SK-N-SH treated with all-trans-retinoic acid at 6 μM for 48 hours (cell line): ENCODE data around the gene EIF1B.

ENCODE experiments used
- ATAC-seq: fragments of 200-7000 bp; cut with Tn5 transposase; 3 replicates; pipeline ENCODE4 v1.9.1; 2020; ENCODE audit warnings: mild to moderate bottlenecking, moderate library complexity
- BACH2 ChIP-seq: fragments of 250-450 bp; sonication (Bioruptor Pico); IDR thresholded peaks from 2 replicates; pipeline ENCODE4 v1.9.0; 2021; ENCODE audit warnings: mild to moderate bottlenecking, borderline replicate concordance
- ESRRG ChIP-seq: fragments of 250-450 bp; sonication (Bioruptor Pico); IDR thresholded peaks from 2 replicates; pipeline ENCODE4 v1.6.1; 2021; ENCODE audit warnings: mild to moderate bottlenecking
- GLIS3 ChIP-seq: fragments of 250-450 bp; sonication (Bioruptor Pico); IDR thresholded peaks from 2 replicates; pipeline ENCODE4 v1.5.0; 2020; ENCODE audit warnings: mild to moderate bottlenecking, moderate library complexity
- RARB ChIP-seq: fragments of 250-450 bp; sonication (Bioruptor Pico); IDR thresholded peaks from 2 replicates; pipeline ENCODE4 v1.8.0; 2021; ENCODE audit warnings: mild to moderate bottlenecking, moderate library complexity
- SNAI2 ChIP-seq: fragments of 250-450 bp; sonication (Bioruptor Pico); IDR thresholded peaks from 2 replicates; pipeline ENCODE4 v1.5.0; 2020; ENCODE audit warnings: mild to moderate bottlenecking, moderate library complexity
- ZC3H10 ChIP-seq: fragments of 250-450 bp; sonication (Bioruptor Pico); IDR thresholded peaks from 2 replicates; pipeline ENCODE4 v1.5.1; 2021; ENCODE audit warnings: mild to moderate bottlenecking, moderate library complexity
- ZFP3 ChIP-seq: fragments of 250-450 bp; sonication (Bioruptor Pico); IDR thresholded peaks from 2 replicates; pipeline ENCODE4 v1.5.0; 2020; ENCODE audit warnings: mild to moderate bottlenecking, moderate library complexity
- TF ChIP-seq, protein P1 (sequence below): fragments of 250-450 bp; sonication (Bioruptor Pico); IDR thresholded peaks from 2 replicates; pipeline ENCODE4 v1.8.0; 2021; ENCODE audit warnings: low read depth, mild to moderate bottlenecking, moderate library complexity, borderline replicate concordance

EIF1B gene

DNA sequence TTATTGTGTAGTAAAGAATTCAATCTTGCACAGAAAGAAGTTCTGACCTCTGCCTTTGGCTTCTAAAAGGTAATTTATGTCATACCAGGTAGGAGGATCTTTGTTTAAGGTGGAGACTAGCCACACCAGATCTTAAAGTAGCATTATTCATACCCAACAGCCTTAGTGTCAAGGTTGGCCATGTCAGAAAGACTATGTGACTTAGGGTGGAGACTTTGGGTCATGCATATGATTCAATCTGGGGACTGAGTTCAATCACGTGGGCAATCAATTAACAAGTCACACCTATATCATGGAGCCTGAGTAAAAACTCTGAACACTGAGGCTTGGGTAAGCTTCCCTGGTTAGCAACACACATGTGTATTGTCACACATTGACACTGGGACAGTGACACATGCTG is 48.9 kb downstream of the EIF1B start:
- TF ChIP-seq ESRRG (CRISPR knock-in tag) (no peak), ZC3H10 (CRISPR knock-in tag) (no peak), BACH2 (CRISPR knock-in tag) (no peak), GLIS3 (CRISPR knock-in tag) (no peak), SNAI2 (CRISPR knock-in tag) (no peak), RARB (no peak), ZFP3 (CRISPR knock-in tag) (no peak)
- TF ChIP-seq, protein P1, sequence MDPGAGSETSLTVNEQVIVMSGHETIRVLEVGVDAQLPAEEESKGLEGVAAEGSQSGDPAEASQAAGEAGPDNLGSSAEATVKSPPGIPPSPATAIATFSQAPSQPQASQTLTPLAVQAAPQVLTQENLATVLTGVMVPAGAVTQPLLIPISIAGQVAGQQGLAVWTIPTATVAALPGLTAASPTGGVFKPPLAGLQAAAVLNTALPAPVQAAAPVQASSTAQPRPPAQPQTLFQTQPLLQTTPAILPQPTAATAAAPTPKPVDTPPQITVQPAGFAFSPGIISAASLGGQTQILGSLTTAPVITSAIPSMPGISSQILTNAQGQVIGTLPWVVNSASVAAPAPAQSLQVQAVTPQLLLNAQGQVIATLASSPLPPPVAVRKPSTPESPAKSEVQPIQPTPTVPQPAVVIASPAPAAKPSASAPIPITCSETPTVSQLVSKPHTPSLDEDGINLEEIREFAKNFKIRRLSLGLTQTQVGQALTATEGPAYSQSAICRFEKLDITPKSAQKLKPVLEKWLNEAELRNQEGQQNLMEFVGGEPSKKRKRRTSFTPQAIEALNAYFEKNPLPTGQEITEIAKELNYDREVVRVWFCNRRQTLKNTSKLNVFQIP (CRISPR knock-in tag): no peak
- ATAC-seq: no peak
